IgD-negative memory B cell (primary cell): Measurements from ENCODE around the gene THOC6. TPM values are rescaled to one million over a fixed set of nuclear protein-coding genes. Genes with fewer than 3 reads are reported as not detected.
"Not testable (repeated sequence)": the region's sequence is repeated elsewhere in the genome, so short reads cannot be mapped to it uniquely, and the experiment has no call there.

Source experiments
- H3K27ac Mint-ChIP-seq, 3 donors: one replicate each; pipeline ENCODE4 v1.8.0; 2020 to 2022; ENCODE audit warnings: mild to moderate bottlenecking in 3 of 3, mixed read lengths in 3 of 3, moderate library complexity in 1 of 3
- H3K27me3 Mint-ChIP-seq: one replicate; pipeline ENCODE4 v1.8.0; 2021; ENCODE audit warnings: mixed read lengths
- H3K36me3 Mint-ChIP-seq: one replicate; pipeline ENCODE4 v1.8.0; 2020; ENCODE audit warnings: mild to moderate bottlenecking, mixed read lengths
- H3K4me1 Mint-ChIP-seq, 3 donors: one replicate each; pipeline ENCODE4 v1.8.0; 2020 to 2022; ENCODE audit warnings: mixed read lengths in 3 of 3, mild to moderate bottlenecking in 1 of 3
- H3K4me3 Mint-ChIP-seq, 4 donors: one replicate each; pipeline ENCODE4 v1.8.0; 2020 to 2022; ENCODE audit warnings: mild to moderate bottlenecking in 4 of 4, mixed read lengths in 4 of 4, moderate library complexity in 3 of 4
- H3K9me3 Mint-ChIP-seq, 3 donors: one replicate each; pipeline ENCODE4 v1.8.0; 2020 to 2021; ENCODE audit warnings: mixed read lengths in 3 of 3, mild to moderate bottlenecking in 1 of 3
- polyA plus RNA-seq: library from polyadenylated mRNA; unstranded; fragments of 300-500 nt; fragmentation: Illumina TruSeq; gene quantifications from one replicate; pipeline ENCODE4 v1.2.3, GENCODE V29; 2021

THOC6 gene
- polyA plus RNA-seq, 1 donor from 2014 or later: 48.2 TPM

- Mint-ChIP-seq H3K4me3 (peak overlapping the region; percentile 35 to 81 (median 56)), H3K4me1 (peaks cover 9 to 15% (median 14%) of the 10 kb centered on the region in 3 donors), H3K36me3 (no peaks in the 10 kb centered on the region), H3K27ac (no peak overlapping the region), H3K27me3 (peaks cover 2% of the 10 kb centered on the region), H3K9me3 (no peaks in the 10 kb centered on the region)
These were observed 33.6 kb downstream of the THOC6 start for GRCh38 chr16:3057181-3058138.

- Mint-ChIP-seq H3K36me3 (no peaks in the 10 kb centered on the region), H3K4me1 (peaks cover 9 to 15% (median 14%) of the 10 kb centered on the region in 3 donors), H3K27me3 (peaks cover 2% of the 10 kb centered on the region), H3K9me3 (no peaks in the 10 kb centered on the region), H3K4me3 (peak overlapping the region; percentile 65 to 95 (median 86)), H3K27ac (no peak overlapping the region)
These were observed 34.5 kb downstream of the THOC6 start for GRCh38 chr16:3058139-3059030.

GRCh38 chr16:3059041-3059722 is 35.3 kb downstream of the THOC6 start:
- H3K4me1 Mint-ChIP-seq: peaks cover 9 to 11% (median 10%) of the 10 kb centered on the region in 3 donors
- H3K36me3 Mint-ChIP-seq: no peaks in the 10 kb centered on the region
- H3K27ac Mint-ChIP-seq: peak overlapping the region in 2 of 3 donors; percentile 35 to 88
- peaks cover 2% of the 10 kb centered on the region for H3K27me3 Mint-ChIP-seq
- peak overlapping the region; percentile 69 to 95 (median 88) for H3K4me3 Mint-ChIP-seq
- H3K9me3 Mint-ChIP-seq: no peaks in the 10 kb centered on the region

- Mint-ChIP-seq H3K27me3 (peaks cover 2% of the 10 kb centered on the region), H3K4me1 (peaks cover 7 to 8% (median 8%) of the 10 kb centered on the region in 3 donors)
These were observed 35.9 kb downstream of the THOC6 start for GRCh38 chr16:3059723-3060242.

GRCh38 chr16:3060339-3061127 is 36.7 kb downstream of the THOC6 start:
- Mint-ChIP-seq H3K36me3 (no peaks in the 10 kb centered on the region), H3K27me3 (peaks cover 2% of the 10 kb centered on the region), H3K9me3 (no peaks in the 10 kb centered on the region), H3K4me3 (peak overlapping the region; percentile 8 to 94 (median 76)), H3K4me1 (peaks cover 0 to 3% (median under 1%) of the 10 kb centered on the region in 3 donors), H3K27ac (peak overlapping the region in 1 of 3 donors; percentile 35)

More at GRCh38 chr16:3059723-3060242, 35.9 kb downstream of the THOC6 start:
- H3K36me3 Mint-ChIP-seq: no peaks in the 10 kb centered on the region
- no peaks in the 10 kb centered on the region for H3K9me3 Mint-ChIP-seq
- peak overlapping the region; percentile 35 to 88 (median 63) for H3K27ac Mint-ChIP-seq
- H3K4me3 Mint-ChIP-seq: peak overlapping the region; percentile 69 to 94 (median 82)

- no peaks in the 10 kb centered on the region for H3K9me3 Mint-ChIP-seq
- H3K27me3 Mint-ChIP-seq: peaks cover 2% of the 10 kb centered on the region
- peaks cover 0 to 6% (median 3%) of the 10 kb centered on the region in 3 donors for H3K4me1 Mint-ChIP-seq
- H3K36me3 Mint-ChIP-seq: no peaks in the 10 kb centered on the region
- H3K4me3 Mint-ChIP-seq: peak overlapping the region in 1 of 4 donors; percentile 57
- no peak overlapping the region for H3K27ac Mint-ChIP-seq
These were observed 38.7 kb downstream of the THOC6 start for GRCh38 chr16:3062553-3062952.

- no peak overlapping the region for H3K27ac Mint-ChIP-seq
- peaks cover 0 to 6% (median 1%) of the 10 kb centered on the region in 3 donors for H3K4me1 Mint-ChIP-seq
- no peak overlapping the region for H3K4me3 Mint-ChIP-seq
These were observed 40.0 kb downstream of the THOC6 start for GRCh38 chr16:3063625-3064386.

GRCh38 chr16:3065069-3065741 is 41.4 kb downstream of the THOC6 start, which contains the start of gene IL32:
Gene IL32 (plus strand): TSS chr16:3065640. CDS start chr16:3065812, 172 bp downstream.
- Mint-ChIP-seq H3K27me3 (no peaks in the 10 kb centered on the region), H3K4me3 (peak within 1 kb of the TSS; percentile 35 to 92 (median 78)), H3K36me3 (no peaks in the 10 kb centered on the region), H3K9me3 (no peaks in the 10 kb centered on the region), H3K4me1 (peaks cover 0 to 6% (median 1%) of the 10 kb centered on the region in 3 donors), H3K27ac (peak within 1 kb of the TSS in 2 of 3 donors; percentile 18 to 85)

More at GRCh38 chr16:3063625-3064386, 40.0 kb downstream of the THOC6 start:
- Mint-ChIP-seq H3K27me3 (peaks cover 2% of the 10 kb centered on the region), H3K9me3 (no peaks in the 10 kb centered on the region), H3K36me3 (no peaks in the 10 kb centered on the region)

GRCh38 chr16:3065742-3066439 is 42.1 kb downstream of the THOC6 start:
- Mint-ChIP-seq H3K27me3 (no peaks in the 10 kb centered on the region), H3K4me1 (peaks cover 0 to 6% (median 1%) of the 10 kb centered on the region in 3 donors), H3K27ac (peak overlapping the region in 1 of 3 donors; percentile 18), H3K36me3 (no peaks in the 10 kb centered on the region), H3K9me3 (no peaks in the 10 kb centered on the region), H3K4me3 (peak overlapping the region; percentile 35 to 92 (median 78))

- peaks cover 0 to 6% (median 1%) of the 10 kb centered on the region in 3 donors for H3K4me1 Mint-ChIP-seq
- no peaks in the 10 kb centered on the region for H3K9me3 Mint-ChIP-seq
- no peak overlapping the region for H3K27ac Mint-ChIP-seq
- no peaks in the 10 kb centered on the region for H3K36me3 Mint-ChIP-seq
- no peaks in the 10 kb centered on the region for H3K27me3 Mint-ChIP-seq
- peak overlapping the region in 3 of 4 donors; percentile 52 to 66 (median 60) for H3K4me3 Mint-ChIP-seq
These were observed 42.6 kb downstream of the THOC6 start for GRCh38 chr16:3066440-3066748.

- H3K9me3 Mint-ChIP-seq: no peaks in the 10 kb centered on the region
- peak overlapping the region in 1 of 4 donors; percentile 75 for H3K4me3 Mint-ChIP-seq
- peaks cover 0 to 14% (median 4%) of the 10 kb centered on the region in 3 donors for H3K4me1 Mint-ChIP-seq
- H3K36me3 Mint-ChIP-seq: no peaks in the 10 kb centered on the region
- H3K27me3 Mint-ChIP-seq: no peaks in the 10 kb centered on the region
- H3K27ac Mint-ChIP-seq: no peak overlapping the region
These were observed 44.7 kb downstream of the THOC6 start for GRCh38 chr16:3068487-3068886.

- Mint-ChIP-seq H3K4me1 (peaks cover 0 to 21% (median 11%) of the 10 kb centered on the region in 3 donors), H3K4me3 (peak overlapping the region in 1 of 4 donors; percentile 39)
- H3K9me3 Mint-ChIP-seq, H3K36me3 Mint-ChIP-seq, H3K27me3 Mint-ChIP-seq, H3K27ac Mint-ChIP-seq: not testable (repeated sequence)
These were observed 45.3 kb downstream of the THOC6 start for GRCh38 chr16:3069146-3069545.
